GM19239 (cell line): Measurements from ENCODE around the gene AKAP1.

ENCODE experiments used
- DNase-seq: peaks from one replicate; pipeline ENCODE4 v3.0.0; 2011; ENCODE audit warnings: low spot score; ENCODE audit not compliant: insufficient read length
- FAIRE-seq: peaks from 2 replicates; lab custom pipeline; 2011; peaks lifted over from hg19 to GRCh38; lab: Jason Lieb, UNC

Gene AKAP1

DNA sequence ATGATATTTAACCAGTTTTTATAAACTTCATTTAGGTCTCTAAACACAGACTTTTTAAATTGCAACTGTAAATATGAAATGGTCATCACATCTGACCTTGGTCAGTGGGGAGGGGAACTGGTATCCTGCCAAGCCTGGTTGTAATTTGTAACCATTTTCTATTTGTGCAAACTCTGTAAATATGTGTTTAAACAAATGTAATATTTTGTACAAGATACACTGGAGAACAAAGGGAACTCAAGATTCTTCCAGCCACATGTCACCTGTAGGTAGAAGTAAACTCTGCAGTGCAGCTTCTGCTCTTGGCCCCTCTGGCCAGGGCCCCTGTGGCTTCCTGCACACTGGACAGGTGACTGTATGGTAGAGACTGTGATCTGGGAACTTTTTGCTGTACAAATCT is 35.8 kb downstream of the AKAP1 start:
- DNase-seq (no peak), FAIRE-seq (no peak)

DNA sequence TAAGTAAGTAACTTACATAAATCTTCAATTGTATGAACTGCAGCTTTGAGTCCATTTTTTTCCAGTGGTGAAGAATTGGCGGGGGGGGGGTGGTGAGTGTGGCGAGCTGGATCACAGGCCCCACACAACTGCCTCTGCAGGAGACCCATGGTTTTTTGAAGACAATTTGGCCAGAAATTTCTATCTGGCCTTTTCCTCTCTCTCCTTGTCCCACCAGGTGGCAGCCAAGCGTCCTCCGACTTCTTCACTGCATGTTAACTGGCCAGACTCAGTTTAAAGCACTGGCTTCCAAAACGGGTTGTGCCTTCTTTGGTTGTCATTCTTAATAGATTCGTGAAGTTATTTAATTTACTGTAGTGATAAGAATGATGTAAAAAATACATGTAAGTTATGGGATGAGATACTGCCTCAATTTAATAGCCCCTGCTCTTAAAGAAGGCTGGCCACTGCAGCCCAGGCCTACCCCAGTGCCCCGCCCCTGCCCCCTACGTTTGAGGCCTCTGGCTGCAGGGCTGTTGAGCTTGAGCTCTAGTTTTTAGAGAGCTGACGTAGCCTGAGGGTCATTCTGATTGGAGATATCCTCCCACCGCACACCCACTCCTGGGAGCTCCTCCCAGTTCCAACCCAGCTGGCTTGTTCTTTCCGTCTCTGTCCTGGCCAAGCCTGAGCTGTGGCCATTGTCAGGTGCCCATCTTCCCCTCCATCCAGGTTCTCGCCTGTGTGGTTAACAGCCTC is 36.4 kb downstream of the AKAP1 start:
- DNase-seq, result no peak
- FAIRE-seq, result no peak

DNA sequence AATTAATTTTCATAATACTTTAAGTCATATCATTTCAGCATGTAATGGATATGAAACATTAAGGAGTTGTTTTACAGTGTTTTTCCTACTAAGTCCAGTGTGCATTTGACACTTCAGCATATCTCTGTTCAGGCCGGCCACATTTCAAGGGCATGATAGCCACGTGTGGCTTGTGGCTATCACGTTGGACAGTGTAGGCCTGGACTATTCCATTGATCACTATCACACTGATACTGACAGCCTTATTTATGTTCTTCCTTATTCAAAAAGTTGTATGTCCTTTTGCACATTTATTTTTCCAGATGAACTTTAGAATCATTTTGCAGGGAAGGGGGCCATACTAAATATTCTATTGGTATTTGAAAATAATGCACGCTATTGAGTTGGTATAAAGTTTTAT is 39.0 kb downstream of the AKAP1 start:
- no peak for DNase-seq
- no peak for FAIRE-seq

DNA sequence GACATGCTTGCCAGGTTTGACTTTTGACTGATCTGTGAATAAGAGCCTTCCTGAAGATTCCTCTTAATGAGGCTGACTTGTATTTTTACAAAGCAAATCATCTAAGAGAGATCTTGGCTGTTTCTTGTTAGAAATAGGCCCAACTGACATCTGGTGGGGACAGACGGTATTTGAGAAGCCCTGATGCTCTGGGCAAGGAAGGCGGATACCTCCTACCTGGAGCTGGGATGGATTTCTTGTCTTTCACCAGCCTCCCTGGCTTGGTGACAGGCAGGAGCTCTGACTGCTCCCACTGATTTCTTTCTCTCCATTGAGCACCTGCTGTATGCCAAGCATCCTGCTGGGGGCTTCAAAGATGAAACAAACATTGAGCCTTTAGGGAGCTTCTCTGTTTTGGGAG is 40.4 kb downstream of the AKAP1 start:
- no peak for DNase-seq
- no peak for FAIRE-seq

DNA sequence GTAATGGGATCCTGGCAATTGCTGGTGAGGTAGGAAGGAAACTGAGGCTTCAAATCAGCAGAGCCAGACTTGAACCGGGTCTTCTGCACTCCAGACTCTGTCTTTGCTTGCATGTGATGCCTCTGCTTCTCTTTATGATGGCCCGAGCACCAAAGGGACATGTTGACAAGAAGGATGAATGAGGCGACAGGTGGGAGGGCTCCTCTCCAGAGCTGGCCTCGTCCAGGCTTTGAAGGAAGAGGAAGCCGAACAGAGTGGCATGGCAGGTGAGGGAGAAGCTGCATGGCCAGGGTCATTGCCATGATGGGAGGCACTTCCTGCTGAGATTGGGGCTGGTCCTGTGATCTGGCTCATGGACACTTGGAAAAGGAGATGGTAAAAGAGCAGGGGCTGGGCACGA is 40.8 kb downstream of the AKAP1 start:
- FAIRE-seq, result no peak
- no peak for DNase-seq

DNA sequence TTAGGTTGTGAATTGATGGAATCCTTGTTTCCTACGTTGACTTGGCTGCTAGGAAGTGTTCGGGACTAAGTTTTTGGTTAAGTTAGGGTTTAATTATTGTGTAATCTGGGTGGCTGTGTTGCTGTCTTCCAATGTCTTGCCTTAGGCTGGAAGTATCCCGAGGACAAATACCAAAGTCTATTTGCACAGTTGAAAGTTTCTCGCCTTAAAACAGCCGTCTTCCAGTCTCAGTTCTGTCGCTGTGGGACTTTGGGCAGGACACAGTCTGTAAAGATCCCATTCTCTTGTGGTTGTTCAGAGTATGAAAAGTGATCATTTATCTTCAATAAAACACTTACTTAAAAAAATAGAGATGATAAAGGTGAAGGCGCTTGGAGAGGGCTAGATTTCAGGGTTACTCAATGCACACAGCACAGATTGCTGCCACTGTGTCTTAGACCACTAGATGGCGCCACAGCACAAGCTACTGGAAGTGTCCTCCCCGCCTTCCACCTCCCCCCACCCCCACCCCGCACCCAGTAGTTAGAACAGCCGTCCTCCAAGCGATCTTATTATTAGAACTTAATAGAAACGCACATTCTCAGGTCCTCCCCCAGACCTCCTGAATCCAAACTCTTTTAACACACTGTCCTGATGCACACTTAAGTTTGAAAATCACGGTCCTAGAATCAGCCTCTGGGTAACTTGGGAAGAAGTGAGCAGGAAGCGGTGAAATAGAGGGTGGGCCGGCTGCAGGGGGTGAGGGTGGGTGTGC is 45.8 kb downstream of the AKAP1 start:
- FAIRE-seq (peak; percentile 78), DNase-seq (peak; percentile 88)

DNA sequence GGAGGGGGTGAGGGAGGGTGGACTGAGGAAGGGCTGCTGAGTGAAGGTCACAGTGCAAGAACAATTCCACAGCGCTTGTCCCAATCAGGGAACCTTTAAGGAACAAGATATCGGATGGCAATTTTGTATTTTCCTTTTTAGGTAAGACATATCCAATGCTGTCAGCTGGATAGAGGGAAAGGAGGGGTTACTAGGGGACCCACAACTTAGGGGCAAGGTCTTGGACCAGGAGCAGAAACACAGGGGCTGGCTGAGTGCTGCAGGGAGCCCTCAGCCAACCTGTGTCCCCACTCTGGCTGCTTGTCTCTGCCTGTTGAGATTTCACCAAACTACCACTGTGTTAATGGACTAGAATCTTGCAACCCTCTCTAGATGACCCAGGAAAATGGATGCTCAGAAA is 47.6 kb downstream of the AKAP1 start:
- DNase-seq (no peak), FAIRE-seq (no peak)

DNA sequence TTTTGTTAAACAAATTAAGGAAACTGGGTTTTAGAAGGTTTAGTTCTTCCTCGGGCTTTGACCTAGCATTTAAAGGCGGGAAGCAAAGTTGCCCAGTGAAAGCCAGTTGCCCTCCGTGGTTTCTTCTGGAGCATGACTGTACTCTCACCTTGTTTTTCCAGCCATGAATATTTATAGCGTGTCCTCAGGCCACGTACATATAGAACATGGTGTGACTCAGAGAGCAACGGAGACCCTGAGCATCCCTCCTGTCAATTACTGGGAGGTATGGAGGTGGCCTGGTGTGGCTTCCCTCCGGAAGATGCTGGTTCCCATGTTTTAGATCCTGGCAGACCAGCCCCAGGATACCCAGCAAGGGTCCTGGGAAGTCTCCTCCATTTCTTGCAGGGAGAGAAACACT is 48.4 kb downstream of the AKAP1 start:
- FAIRE-seq (no peak), DNase-seq (no peak)

DNA sequence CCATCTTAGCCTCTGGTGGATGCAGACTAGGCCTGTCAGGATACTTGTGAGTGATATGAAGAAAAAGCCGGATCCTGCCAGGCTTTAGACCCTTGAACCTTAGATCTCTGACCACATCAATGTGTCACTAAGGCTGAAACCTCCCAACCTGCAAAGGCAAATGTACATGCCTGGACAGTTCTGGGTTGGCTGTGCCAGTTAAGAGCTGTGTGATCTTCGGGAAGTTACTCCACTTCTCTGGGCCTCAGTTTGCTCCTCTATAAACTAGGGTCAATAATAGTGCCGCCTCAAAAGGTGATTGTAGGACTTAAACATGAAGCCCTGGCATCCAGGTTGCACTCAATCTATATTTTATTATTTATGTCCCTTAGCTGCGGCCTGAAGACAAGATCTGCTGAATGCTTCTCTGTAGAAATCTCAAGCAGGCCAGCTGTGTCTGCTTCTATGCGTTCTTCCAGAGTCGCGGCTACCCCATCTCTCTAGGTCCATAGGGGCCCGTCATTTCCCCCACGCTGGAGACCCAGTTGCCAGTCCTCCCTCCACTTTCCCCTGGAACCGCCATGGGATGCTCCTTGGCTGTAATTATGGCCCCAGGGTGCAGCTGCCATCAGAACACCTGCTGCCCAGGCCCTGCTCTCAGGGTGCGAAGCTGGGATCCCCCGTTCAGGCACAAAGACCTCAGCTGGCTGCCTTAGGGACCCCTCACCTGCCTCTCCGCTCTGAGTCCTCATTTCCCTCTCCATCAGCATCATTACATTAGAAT is 50.2 kb downstream of the AKAP1 start:
- FAIRE-seq, result no peak
- DNase-seq, result no peak

DNA sequence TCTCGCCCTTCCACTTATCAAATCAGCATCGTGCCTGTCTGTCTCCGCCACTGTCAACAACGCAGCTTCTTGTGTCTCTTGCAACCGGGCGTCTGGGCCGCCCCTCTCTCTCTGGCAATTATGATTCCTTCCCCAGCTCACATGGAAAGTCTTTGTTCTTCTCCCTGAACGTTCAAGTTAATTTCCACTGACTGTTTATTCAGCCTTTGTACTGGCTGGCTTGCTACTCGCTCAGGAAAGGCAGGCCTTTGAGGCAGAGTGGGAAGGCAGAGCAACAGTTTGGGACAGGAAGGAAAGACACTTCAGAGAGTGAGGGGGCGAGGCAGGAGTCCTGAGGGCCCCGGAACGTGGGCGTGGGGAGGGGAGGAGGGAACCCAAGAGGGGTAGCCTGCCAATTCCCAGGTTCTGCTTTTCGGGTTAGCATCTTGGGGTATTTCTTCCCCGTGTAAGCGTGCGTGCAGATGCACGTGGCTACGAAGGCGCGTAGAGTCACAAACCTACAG is 50.8 kb downstream of the AKAP1 start:
- no peak for DNase-seq
- no peak for FAIRE-seq

DNA sequence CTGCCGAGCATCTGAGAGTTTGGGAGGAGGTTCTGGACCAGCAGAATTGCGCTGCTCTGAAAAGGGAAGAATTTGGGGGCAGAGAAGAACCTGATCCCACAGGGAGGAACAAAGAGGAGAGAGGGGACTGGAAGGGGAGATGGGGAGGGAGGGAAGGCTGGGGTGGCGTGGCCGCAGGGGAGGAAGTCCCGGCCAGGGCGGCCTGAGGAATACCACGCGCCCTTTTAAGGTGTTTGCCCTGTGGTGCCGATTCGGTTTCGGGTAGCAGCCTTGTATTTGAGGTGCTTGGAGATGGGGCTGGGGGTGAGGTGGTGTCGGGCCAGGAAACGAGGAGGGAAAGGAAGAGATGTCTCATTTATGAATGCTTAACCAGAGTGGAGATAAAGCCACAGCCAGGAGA is 51.3 kb downstream of the AKAP1 start:
- DNase-seq, result no peak
- FAIRE-seq, result no peak

DNA sequence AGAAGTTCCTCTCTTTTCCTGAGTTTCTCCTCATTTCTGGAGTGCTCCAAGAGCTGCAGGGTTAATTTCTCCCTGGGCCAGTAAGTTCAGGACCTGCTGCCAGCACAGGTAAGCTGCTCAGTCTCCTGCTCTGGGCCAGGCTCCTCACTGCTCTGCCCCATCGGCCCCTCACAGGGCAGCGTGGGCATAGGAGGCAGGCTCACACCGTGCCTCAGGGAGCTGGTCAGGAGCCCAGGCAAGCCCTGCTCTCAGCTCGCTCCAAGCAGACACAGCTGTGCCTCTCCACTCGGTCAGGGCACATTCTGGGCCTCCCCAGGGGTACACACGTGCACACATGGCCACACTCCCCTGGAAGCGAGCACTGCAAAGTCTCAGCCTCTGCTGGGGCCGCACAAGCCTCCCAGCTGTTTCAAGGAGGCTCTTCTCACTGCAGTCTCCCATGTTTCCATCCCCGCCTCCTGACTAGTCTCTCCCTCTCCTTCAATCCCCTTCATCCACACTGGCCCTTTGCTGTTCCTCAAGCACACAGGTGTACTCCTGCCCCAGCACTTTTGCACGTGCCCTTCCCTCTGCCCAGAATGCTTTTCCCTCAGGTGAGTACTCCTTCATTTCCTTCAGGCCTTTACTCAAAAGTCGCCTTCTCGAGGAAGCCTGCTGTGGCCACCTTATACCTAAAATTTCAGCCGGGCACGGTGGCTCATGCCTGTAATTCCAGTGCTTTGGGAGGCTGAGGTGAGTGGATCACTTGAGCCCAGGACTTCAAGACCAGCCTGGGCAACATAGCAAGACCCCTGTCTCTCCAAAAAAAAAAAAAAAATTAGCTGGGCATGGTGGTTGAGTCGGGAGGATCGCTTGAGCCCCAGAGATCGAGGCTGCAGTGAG is 53.2 kb downstream of the AKAP1 start:
- no peak for DNase-seq
- no peak for FAIRE-seq

DNA sequence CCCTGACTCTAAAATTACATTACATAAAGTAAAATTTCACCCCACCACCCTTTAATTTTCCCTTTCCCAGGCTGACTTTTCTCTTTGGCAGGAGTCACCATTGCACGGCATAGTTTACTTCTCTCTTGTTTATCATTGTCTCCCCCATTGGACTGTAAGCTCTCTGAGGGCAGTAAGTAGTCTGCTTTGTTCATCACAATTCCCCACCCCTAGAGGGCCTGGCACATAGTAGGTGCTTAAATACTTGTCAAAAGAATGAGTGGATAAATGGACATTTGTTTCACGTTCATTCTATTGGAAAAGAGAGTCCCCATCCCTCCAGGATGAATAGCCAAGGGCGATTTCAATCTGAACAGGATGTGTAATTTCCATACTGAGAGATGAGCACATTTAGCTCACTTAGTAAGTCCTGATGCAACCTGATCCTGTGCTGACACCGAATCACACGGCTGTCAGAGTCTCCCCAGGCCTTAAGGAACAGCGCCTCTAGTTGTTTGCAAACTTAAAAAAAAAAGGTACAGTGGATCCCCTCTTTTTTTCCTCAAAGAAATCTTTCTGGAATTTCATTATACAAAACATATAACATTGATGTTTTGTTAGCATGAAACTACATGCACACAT is 54.0 kb downstream of the AKAP1 start:
- DNase-seq (no peak), FAIRE-seq (no peak)

DNA sequence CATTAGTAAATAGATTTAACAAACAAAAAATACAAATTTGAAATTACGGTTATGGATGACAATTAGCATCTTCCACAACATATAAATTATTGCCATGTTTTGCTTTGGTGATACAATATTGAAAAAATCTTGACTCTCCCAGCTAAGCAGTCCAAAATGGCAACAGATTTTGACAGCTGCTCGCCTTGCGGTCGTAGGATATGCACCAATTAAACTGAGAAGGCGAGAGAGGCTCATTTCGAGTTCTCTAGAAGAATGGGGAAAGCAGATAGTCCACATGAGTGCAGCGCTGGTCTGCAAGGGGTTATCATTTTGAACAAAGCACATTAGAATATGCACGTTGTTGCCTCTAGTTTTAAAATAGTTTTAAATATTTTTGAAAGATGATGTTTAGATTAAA is 55.3 kb downstream of the AKAP1 start:
- DNase-seq (no peak), FAIRE-seq (no peak)

DNA sequence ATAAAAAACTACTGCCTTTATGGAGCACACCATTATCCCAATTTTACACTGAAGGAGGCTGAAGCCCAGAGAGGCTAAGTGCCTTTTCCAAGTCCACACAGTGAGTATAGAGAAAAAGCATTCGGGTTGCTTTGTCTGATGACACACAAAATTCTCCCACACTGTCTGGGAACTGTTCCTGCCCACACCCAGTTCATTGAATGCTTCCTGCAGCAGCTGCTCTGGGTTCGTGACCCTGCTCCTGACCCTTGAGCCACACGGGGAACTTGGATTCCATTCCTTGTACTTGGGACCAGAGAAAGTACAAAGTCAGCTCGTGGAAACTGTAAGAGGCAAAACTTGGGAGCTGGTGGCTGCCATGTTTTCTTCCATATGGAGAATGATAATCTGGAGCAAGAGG is 57.9 kb downstream of the AKAP1 start:
- FAIRE-seq (no peak), DNase-seq (no peak)

DNA sequence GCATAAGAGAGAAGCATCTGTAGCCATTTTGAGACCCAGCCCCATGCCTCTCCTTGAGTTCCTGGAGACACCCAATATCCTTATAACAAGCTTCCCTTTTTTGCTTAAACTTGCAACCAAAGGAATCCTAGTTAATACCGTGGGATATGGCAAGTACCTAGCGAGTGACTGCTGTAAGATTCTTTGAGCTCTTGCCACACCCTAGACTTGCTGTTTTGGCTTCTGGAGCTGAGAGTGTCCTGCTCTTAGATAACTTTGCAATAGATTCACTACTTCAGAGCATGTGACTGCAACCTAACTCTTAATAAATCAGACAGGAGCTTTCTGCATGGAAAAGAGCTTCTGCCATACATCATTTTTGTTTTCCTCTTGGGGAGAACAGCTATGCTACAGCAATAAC is 58.3 kb downstream of the AKAP1 start:
- DNase-seq, result no peak
- no peak for FAIRE-seq

DNA sequence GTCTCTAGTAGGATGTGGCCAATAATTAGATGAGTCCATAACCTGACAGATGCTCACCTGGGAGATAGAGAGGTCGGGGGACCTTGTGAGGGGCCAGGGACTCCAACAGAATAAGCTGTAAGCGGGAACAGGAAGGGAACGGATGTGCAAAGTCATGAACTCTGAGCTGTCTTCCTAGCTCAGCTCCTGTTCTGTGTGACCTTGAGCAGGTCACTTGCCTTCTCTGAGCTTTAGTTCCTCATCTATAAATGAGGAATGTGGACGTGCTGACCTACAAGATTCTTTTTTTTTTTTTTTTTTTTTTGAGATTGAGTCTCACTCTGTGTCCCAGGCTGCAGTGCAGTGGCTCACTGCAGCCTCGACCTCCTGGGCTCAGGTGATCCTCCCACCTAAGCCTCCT is 58.9 kb downstream of the AKAP1 start:
- DNase-seq, result no peak
- FAIRE-seq, result no peak

DNA sequence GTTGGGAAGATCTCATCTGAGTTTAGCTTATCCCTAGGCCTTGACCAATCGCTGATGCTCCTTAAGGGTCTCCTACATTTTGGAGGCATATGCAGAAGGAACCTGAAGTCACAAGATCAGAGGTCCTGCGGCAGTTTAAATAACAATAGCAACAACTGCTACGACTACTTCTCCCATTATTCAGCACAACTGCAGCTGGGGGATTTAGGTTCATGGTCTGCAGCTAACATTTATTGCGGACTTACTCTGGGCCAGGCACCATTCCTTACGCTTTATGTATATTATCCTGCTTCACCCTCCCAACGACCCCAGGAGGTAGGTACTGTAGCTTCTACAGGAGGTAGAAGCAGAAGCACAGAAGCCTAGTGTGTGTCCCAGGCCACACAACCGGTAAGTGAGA is 59.5 kb downstream of the AKAP1 start:
- no peak for DNase-seq
- no peak for FAIRE-seq

DNA sequence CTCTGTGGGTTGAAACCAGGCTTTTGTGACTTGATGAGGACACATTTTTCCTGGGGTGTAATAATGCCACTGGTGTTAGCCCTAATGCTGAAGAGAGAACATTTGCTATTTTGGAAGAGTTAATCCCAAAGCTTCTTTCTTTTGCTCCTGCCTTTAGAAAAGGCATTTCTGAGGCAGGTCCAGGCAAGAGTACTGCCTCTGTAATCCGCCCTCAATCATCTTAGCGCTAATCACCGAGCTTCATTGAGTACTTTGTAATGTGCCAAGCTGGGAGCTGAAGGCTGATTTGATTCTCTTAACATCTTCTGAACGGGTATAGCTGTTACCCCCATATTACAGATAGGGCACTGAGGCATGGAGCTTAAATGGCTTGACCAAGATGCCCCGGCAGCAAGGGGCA is 60.3 kb downstream of the AKAP1 start:
- no peak for FAIRE-seq

DNA sequence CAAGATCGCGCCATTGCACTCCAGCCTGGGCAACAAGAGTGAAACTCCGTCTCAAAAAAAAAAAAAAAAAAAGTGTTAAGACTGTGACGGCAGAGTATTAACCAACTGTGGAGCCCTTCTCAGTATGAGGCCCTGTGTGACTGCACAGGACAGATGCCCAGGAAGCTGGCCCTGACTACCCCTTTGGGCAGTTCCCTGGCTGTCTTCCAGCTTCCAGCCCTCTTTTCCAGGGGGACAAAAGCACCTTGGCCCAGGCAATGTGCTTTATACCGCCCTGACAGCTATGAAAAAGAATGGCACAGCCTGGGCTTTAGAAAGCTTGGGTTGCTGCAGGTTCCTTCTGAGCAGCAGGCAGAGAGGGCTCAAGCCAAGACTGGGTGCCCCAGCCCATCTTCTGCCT is 61.2 kb downstream of the AKAP1 start:
- no peak for DNase-seq

More for the DNA sequence above, 60.3 kb downstream of the AKAP1 start:
- DNase-seq, result no peak

More for the DNA sequence above, 61.2 kb downstream of the AKAP1 start:
- FAIRE-seq, result no peak
